NOMO-1 (cell line): ENCODE results near the gene FSTL5.
"Not testable (repeated sequence)": the region's sequence is repeated elsewhere in the genome, so short reads cannot be mapped to it uniquely, and the experiment has no call there.

ENCODE experiments used
- DNase-seq, 2 experiments: peaks; one replicate each; lab custom pipeline; 2025; ENCODE audit not compliant: unreplicated experiment in 2 of 2; lab: John Stamatoyannopoulos, UW

Gene FSTL5

DNA sequence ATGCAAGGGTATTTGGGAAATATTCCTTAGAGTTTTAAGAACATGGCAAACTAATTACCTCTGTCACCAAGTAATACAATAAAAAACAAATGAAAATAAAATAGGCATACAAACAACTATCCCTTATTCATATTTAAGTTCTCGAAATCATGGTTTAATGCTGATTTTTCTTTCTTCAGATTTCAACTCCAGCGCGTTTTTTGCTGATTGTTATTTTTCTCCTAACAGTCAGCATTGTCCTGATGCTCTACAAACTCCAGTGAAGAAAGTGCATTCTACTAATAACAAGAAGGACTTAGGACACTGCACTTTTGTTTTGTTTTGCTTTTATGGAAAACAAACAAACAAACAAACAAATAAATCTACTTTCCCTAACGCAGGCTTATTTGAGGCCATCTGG, 282.4 kb downstream of the FSTL5 start:
- no peak for DNase-seq

DNA sequence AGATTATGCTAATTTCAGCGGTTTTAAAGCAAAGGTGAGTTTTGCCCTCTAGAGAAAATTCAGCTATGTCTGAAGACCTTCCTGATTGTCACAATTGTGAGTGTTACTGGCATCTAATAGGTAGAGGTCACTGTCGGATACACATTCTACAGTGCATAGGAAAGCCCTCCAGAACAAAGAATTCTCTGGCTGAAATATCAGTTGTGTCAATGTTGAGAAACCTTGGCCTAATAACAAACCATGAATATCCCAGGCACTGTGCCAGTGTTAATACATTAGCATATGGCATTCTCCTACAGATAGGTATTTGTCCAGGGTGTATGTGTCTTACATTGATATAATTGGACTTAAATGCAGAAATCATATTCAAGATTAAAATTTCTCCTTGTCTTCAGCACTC, 294.3 kb downstream of the FSTL5 start:
- no peak for DNase-seq

DNA sequence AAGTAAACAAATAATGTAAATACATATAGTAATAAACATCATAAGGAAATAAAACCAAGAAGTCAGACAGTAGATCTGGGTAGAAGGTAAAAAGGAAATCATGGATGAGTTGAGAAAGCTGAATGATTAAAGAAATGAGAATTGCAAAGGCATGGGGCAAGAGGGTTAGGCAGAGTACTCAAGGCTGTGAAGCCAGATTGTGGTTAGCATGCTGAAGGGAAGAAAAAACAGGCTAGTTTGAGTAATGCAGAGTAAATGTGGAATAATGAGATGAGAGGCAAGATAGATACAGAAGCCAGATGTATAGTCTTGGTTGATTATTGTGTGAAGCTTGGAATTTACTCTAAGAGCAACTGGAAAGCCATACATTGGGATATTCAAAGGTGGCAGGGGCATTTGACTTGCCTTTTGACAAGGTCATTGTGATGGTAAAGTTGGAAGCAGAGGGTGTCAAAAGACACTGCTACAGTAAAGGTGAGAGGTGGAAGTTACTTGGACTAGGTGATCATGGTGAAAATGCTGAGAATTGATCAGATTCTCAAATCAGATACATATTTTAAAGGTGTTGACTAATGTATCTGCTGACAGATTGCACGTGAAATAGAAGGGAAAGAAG, 307.0 kb downstream of the FSTL5 start:
- DNase-seq, result no peak

DNA sequence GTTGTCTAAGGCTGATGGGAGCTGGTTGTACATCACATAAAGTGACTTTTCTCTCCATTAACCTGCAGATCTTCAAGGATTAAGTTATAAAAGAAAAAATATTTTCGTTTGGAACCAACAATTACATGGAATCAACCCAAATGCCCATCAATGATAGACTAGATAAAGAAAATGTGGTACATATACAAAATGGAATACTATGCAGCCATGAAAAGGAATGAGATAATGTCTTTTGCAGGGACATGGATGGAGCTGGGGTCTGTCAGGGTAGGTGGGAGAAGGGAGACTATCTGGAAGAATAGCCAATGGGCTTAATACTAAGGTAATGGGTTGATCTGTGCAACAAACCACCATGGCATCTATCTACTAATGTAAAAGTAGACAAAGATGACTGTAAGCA, 313.2 kb downstream of the FSTL5 start:
- DNase-seq, result no peak

DNA sequence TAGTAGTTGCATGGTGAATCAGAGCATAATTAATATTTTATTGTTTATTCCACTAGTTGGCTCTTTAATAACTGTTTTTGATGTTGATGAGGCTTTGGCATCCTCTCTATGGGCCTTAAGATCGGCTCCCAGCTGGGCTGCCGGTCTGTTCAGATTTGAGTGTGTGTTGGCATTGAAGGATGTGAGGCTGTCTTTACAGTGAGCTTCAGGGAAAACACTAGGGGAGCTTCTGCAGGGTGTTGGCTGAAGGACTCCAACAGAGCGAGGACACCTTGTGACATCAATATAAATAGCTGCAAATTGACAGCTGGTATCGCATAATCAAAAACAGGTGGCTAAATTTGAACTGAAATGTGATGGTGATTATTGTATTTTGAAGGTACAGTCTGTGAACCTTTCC, 322.0 kb downstream of the FSTL5 start:
- no peak for DNase-seq

DNA sequence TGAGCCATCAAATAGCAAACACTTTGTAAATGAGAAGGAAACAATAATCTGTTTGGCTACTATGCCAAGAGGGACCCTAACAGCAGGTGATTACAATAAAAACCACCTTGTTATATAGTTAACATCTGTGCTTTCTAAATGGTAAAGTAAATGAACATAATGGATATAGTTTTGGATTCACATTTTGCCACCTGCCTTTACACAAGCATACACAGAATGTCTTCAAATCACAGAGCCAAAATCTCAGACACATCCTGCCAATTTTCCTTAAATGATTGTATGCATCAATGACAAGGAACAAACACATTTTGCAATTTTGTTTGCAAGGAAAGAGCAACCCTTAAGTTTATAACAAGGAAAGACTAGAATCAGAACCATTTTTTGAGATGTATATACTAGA, 334.2 kb downstream of the FSTL5 start:
- no peak for DNase-seq

DNA sequence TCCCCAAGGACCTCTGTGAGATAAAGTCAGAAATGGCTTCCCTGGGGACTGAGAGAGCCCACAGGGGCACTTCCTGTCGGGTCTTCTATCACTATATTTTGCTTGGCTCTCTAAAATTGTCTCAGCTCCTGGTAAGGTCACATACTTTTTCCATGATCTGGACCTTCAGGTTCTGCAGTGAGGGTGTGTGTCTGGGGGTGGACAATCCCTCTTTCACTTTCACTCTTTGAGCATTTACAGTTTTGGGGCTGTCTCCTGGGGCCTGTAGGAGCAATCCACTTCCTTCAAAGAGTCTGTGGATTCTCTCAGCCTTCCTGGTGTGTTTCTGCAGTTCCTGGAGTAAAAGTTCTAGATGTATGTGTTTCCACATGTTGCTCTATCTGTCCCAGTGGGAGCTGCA, 335.7 kb downstream of the FSTL5 start:
- DNase-seq, result no peak

DNA sequence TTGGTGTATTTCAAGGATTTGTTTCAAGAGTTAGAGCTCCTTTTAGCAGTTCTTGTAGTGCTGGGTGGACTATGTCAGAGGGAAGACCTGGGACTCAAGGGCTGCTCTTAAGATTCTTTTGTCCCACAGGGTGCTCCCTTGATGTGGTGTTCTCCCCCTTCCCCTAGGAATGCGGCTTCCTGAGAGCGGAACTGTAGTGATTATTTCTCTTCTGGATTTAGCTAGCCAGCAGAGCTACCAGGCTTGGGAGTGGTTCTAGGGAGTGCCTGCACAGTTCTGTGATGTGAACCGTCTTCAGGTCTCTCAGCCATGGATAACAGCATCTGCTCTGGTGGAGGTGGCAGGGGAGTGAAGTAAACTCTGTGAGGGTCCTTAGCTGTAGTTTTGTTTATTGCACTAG, 336.8 kb downstream of the FSTL5 start:
- DNase-seq, result no peak

DNA sequence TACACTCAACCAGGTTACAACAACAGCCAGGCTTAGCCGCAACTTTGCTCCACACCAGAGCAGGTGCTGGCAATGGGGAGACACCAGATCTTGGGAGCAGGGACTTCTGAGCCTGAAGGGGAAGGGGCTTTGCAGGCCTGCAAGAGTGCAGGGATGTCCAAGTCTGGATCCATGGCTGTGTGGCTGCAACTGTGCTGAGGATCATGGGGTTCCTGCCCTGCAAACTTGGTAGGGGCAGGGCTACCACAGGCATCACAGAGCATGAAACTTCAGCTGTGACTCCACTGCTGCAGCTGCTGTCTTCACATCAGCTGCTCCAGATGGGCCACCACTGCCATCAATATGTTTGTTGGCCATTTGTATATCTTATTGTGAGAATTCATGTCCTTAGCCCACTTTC, 340.4 kb downstream of the FSTL5 start:
- no peak for DNase-seq

DNA sequence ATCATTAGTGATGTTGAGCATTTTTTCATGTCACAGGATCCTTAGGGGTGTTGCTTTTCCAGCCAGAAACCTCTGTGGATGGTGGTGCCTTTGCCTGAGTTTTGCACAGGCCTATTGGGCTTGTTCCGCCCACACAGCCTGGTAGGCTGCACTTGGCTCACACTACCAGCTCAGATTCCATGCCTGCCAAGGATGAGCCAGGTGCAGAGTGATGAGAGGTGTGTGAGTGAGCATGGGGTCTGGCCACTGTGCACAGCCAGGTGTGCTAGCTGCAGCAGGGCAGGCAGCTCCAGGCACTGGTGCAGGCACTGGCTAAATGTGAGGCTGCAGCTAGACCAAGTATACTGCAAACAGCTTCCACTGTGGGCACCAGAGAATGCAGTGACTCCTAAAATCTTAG, 341.6 kb downstream of the FSTL5 start:
- no peak for DNase-seq

DNA sequence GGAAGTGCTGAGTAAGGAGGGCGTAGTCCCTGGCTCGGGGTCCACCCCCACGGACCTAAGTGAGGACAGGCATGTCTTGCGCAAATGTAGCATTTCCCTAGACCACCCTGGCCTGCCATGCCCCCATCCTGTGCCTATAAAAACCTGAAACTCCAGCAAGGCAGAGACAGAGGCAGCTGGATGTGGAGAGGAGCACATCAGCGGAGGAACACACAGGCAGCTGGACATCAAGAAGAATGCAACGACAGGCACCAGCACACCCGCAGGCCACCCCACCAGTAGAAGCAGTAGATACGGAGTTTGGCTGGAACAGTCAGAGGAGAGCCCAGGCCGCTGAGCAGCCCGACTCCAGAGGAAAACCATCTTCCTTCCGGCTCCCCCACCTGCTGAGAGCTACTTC, 345.9 kb downstream of the FSTL5 start:
- DNase-seq, result no peak

DNA sequence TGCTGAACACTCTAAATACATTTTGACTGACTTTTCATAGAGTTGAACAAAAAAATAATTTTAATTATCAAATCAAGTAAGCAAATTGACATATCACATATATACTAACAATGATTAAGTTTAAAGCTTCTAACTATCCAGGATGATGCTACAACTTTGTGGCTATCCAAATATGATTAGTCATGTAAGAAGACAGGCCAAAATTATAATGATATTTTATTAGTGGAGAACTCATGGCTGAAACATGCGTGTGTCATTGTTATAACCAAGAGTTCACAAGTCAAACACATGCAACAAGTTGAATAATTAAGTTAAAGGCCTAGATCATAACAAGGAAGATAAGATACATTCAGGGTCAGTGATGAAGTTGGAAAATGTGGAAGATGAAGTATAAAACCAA, 346.8 kb downstream of the FSTL5 start:
- DNase-seq, result no peak

DNA sequence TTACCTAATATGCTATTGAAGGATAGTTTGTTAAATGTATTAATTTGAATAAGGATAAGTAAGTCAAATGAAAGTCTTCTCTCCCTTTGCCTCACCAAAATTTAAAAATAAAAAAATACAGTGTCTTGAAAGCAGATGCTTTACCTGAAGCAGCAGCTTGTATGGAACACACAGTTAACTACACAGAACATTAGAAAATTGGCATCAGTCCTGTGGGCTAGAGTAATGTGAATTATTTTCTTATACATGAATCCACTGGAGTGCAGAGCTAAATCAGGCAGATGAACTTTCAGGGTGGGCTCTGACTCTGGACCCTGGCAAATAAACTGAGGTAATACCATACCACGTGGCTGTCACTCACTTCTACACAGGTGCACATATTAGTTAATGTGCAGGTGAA, 348.0 kb downstream of the FSTL5 start:
- DNase-seq, result no peak

DNA sequence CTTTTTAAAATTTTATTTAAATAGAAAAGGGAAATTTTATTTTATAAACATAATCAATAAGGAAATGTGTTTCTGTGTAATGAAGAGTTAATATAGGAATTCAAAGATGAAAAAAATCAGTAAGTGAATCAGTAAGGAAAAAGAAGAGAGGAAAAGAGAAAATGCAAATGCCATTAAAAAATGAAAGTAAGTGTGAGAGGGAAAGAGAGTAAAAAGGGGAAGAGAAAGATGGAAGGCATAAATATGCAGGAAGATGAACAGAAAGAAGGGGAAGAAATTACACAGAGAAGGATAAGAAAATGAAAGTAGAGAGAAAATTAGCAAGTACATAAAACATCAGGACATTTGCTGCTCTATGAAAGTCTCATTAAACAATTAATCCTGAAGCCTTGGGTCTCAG, 349.9 kb downstream of the FSTL5 start:
- DNase-seq, result peak in 1 of 2 experiments; percentile 2

DNA sequence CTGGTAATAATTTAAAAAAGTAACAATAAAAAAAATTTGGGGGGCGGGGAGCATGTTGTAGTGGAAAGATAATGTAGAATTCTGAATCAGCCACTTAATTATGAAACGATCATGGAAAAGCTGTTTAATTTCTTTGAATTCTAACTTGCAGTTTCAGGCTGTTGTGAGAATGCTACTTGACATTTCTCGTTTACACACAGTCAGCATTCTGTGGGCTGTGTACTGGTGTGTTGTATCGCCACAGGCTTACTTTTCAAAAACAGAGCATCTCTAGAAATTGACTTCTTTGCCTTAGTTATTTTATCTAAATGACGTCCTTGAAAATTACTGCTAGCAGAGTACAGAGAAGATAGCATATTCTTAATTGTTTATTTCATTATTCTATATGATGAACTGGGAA, 350.4 kb downstream of the FSTL5 start:
- DNase-seq, result no peak

DNA sequence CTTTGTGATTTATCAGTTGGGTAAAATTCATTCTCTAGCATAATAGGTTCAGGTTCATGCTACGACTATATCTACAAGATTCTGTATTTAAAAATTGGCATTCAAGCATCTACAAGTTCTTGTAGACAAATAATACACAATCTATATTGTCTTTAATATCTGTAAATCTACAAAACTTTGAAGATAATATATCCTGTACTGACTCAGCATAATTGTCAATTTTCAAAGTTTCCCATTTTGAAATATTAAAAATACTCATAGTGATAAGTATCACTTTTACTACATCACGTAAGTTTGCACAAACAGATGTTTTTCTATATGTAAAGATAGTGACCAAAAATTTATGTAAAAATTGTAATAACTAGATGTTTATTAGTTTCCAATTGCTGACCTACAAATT, 360.6 kb downstream of the FSTL5 start:
- no peak for DNase-seq

DNA sequence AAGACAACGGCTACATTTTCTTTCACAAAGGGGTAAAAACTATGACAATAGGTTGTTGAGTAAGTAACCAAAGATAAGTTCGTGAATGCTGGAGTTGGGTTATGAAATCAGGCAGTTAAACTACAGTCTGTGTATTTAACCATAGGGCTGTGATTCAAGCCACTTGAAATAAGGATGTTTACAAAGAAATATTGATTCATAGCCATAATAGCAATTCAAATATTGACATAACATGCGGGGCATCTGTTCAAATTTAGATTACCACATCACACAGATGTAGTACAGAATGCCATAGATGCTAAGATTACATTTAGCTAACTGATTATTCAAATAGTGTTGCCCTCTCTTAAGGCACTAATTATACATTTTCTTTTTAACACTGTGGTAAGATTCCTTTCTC, 364.1 kb downstream of the FSTL5 start:
- DNase-seq, result no peak

DNA sequence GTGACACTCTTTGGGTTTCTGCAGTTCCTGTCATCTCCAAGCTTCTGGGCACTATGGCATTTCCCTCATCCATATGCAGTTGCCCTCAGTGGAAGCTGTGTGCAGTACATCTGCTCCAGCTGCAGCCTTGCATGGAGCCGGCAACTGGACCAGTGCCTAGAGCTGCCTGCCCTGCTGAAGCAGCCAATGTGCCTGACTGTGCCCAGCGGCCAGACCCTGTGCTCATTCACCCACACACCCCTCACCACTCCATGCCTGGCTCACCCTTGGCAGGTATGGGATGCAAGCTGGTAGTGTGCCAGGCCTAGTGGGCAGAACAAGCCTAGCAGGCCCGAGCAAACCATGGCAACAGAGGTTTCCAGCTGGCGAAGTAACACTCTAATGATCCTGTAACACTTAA, 370.8 kb downstream of the FSTL5 start:
- no peak for DNase-seq

DNA sequence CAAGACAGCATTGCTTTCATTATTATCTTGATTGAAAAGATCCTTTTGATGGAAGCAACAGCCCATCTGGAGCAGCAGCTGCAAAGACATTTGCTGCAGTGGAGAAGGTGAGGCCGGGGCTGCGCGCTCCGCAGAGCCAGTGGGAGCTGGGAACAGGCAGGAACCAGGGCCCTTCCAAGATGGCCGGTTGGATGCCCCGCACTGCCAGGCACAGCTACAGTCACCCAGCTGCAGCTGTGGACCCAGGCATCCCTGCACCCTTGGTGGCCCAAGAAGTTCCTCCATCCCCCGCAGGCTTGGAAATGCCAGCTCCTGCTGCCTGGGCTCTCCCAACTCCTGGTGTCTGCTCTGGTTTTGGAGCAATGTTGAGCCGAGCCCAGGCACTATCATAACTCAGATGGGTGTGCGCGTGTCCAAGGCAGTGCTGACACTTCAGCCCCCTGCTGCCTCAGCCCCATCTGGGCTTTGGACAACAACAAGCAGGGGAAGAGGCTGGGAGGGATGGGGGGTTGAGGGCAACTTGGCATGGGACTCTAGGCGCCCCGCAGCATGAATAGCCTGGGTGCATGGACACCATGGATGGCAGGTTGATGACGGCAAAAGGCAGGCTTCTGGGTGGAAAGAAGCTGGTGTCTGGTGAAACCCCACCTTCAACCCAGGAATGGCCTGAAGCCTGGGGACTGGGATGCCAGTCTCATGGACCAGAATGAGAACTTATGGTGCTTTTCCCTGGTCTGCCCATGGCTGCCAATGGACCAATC, 371.8 kb downstream of the FSTL5 start:
- no peak for DNase-seq

DNA sequence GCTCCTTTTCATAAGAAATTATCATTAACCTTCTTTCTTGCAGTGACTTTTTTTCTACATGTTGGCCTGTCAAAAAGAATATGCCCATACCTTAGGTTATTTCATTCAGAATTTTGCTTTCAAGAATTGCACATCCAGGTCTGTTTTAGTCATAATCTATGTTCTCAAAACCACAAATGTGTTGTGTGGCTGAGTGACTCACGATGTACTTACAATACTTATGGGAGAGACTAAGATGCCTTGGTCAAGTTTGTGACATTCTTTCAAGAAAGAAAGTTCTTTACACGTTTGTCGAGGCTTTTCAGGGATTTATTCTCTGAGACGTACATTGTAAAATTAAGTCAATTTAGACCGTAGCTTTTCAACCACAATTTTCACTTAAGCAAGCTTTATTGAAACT, 396.7 kb downstream of the FSTL5 start:
- no peak for DNase-seq

DNA sequence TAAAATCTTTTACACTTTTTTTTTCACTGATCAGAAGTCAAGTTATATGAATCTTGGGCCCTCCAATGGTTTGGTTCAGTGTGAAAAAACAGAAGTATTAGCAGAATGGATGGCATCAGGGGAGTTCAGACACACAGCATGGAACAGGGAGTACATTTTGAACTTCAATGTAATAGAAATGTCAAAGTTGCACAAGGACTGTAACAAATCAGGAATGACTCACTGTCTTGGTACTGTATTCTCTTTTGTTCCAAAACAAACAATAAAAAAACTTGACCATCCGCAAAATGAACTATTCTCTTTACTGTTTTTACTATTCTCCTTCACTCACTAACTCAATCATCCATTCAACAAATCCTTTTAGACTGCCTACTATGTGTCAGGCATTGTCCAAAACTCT, 401.0 kb downstream of the FSTL5 start:
- DNase-seq, result no peak

DNA sequence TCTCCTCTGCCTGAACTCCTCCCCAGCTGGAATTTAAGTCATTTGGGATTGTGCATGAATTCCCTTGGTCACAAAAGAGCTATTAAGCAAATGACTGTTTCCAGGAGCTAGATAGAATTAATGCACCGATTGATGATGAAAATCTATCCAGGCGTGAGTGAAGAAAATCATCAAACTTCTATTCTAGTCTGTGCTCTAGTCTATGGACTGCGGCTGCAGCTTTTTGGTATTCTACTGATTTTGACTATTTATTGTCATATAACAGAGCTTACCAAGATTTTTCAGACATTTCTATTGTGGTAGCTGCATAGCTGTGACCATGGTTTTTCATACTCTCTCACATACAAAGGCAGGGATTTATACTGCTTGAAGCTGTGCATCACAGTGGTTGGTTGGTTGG, 403.8 kb downstream of the FSTL5 start:
- no peak for DNase-seq

DNA sequence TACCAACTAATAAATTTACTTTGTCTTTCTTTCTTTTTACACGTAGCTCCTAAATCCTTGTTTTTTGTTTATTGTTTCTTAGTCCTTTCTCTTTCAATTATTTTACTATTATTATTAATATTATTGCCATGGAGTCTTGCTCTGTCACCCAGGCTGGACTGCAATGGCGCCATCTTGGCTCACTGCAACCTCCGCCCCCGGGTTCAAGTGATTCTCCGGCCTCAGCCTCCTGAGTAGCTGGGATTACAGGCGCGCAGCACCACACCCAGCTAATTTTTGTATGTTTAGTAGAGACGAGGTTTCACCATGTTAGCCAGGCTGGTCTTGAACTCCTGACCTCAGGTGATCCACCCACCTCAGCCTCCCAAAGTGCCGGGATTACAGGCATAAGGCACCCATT, 405.4 kb downstream of the FSTL5 start:
- not testable (repeated sequence) for DNase-seq
